ENCODE data around the gene ALDH6A1.
"Not testable (repeated sequence)": the region's sequence is repeated elsewhere in the genome, so short reads cannot be mapped to it uniquely, and the experiment has no call there.

The ALDH6A1 gene

DNA sequence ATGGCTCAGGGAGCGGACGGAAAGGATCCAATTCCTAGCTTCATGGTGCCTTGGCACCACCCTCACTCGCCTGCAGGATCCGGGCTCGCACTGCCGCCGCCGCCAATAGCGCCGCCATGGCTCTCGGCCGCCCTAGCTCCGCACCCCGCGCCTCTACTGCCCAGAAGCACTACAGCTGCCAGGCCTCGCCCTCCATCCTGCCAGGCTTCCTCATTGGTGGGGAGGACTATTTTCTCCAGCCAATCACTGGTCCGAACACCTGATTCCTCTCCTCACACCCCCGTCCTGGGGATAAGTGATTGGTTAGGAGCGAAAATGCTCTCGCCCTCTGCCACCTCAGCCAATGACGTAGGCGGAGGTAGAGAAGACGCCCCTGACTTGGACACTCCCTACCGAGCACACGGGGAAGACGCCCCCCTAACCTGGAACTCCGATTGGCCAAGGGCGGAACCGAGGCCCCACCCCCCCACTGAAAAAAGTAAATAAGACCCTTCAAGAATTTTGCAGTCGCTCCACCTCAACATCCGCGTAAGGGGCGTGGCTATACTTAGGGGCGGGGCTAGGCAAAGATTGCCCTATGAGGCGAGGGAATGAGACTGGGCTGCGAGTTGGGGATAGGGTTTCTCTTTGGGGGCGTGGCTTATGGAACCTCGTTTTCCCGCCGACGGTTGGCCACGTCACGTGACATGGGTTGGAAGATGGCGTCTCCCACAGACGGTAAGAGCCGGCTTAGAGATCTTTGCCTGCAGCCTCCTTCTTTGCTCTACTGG, at the start of gene ALDH6A1, which contains the start of gene LIN52:
Gene ALDH6A1, minus strand, starts transcription at position 177 of the 770 bp plus-strand sequence. Its CDS starts 59 bp downstream, at position 118.
Gene LIN52, plus strand, starts transcription at position 680 of the 770 bp plus-strand sequence. Its CDS starts 19 bp downstream, at position 699.
- peak; percentile 99 for DNase-seq

DNA sequence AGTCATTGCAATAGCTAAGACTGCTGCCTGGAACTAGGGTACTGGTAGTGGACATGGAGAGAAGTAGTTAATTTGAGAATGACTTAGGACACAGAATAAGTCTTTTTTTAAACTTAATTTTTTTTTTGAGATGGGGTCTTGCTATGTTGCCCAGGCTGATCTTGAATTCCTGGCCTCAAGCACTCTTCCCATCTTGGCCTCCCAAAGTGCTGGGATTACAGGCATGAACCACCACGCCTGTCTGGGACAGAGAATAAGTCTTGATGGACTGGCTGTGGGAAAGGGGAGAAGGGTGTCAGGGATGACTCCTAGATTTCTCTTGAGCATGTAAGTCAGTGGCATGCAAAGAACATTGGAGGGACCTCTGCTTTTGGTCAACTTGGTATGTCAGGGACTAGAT, 43.4 kb upstream of the ALDH6A1 start:
- no peak for DNase-seq

DNA sequence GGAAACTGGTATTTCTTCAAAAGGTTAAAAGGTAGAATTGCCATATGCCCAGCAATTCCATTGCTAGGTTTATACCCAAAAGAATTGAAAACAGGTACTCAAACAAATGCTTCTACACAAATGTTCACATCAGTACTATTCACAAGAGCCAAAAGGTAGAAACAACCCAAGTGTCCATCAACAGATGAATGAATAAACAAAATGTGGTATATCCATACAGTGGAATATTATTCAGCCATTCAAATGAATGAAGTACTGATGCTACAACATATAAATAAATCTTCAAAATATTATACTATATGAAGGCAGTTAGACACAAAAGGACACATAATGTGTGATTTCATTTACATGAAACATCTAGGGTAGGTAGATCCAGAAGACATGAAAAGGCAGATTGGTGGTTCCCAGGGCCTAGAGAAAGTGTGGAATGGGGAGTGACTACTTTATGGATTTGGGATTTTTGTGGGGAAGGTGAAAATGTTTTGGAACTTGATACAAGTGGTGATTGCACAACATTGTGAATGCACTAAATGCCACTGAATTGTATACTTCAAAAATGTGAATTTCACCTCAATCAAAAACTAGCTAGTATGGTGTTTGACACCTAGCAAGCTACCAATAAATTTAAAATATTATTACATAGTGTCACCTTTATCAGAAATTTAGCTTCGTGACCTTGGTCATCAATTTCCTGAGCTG, 42.2 kb upstream of the ALDH6A1 start:
- no peak for DNase-seq

DNA sequence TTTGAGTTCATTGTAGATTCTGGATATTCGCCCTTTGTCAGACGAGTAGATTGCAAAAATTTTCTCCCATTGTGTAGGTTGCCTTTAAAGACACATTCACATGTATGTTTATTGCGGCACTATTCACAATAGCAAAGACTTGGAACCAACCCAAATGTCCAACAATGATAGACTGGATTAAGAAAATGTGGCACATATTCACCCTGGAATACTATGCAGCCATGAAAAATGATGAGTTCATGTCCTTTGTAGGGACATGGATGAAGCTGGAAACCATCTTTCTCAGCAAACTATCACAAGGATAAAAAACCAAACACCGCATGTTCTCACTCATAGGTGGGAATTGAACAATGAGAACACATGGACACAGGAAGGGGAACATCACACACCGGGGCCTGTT, 41.2 kb upstream of the ALDH6A1 start:
- not testable (repeated sequence) for DNase-seq

DNA sequence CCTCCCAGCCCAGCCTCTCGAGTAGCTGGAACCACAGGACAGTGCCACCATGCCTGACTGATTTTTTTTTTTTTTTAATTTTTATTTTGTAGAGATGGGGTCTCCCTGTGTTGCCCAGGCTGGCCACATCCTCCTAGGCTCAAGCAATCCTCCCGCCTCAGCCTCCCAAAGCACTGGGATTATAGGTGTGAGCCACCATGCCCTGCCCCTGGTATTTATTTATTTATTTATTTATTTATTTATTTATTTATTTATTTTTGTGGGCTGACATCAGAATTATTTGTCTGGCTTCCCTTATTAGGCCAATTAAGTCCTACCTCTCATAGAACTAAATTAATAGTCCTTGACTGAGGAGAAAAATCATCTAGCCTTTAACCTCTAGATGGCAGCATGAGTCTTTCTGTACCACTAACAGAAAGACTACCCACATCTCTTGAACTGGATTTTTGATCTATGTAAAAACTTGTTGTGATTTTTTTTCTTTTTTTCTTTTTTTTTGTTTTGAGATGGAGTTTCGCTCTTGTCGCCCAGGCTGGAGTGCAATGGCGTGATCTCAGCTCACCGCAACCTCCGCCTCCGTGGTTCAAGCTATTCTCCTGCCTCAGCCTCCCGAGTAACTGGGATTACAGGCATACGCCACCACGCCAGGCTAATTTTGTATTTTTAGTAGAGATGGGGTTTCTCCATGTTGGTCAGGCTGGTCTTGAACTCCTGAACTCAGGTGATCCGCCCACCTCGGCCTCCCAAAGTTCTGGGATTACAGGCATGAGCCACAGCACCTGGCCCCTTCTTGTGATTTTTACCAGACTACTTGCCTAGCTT, 27.4 kb upstream of the ALDH6A1 start:
- DNase-seq, result not testable (repeated sequence)

DNA sequence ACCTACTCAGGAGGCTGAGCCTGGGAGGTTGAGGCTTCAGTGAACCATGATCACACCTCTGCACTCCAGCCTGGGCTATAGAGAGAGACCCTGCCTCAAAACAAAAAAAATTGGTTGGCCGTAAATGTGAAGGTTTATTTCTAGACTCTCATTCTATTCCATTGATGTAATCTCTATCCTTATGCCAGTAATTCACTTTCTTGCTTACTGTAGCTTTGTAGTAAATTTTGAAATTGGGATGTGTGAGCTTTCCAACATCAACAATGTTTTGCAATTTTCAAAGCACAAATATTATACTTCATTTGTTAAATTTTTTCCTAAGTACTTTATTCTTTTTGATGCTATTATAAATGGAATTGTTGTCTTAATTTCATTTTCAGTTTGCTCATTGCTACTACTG, 25.1 kb upstream of the ALDH6A1 start:
- DNase-seq, result no peak

DNA sequence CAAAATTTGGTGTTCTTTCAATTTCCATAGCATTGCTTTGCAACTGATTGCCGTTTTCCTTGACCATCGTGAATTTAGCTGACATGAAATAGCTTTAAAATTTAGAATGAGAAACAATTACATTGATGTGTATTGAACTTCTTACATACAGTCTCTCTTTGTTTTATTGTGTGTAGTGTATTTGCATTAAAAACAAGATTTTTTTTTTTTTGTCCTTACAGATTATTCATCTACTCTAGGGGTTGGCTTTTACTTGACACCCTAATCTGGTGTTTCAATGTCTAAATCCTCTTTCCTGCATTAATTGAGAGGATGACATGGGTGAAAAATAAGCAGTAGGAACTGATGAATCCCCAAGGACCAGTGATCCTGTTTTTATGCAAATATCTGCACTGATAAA, 21.1 kb upstream of the ALDH6A1 start:
- DNase-seq, result no peak

DNA sequence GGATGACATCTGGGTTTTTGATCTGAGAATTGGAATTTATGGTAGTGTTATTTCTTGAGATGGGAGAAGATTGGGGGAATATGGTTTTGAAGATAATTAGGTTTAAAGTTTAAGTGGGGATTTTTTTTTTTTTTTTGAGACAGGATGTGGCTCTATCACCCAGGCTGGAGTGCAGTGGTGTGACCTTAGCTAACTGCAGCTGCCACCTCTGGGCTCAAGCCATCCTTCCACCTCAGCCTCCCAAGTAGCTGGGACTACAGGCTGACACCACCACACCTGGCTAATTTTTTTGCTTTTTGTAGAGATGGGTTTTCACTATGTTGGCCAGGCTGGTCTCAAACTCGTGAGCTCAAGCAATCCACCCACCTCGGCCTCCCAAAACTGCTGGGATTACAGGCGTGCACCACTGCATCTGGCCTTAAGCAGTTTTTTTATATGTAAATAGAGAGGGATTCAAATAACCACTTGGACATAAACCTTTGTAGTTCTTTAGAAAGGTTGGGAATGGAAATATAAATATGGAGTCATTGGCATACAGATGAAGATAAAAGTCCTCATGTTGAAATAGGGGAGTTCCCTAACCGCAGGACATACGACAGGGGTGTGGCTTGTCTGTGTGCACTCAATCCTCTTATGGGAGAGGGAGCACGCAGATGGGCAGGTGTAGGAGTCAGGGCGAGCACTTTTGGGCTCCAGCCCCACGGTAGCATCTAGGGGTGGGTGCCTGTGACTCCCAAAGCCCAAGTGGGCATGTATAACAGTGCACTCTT, 5.2 kb upstream of the ALDH6A1 start:
- no peak for DNase-seq

DNA sequence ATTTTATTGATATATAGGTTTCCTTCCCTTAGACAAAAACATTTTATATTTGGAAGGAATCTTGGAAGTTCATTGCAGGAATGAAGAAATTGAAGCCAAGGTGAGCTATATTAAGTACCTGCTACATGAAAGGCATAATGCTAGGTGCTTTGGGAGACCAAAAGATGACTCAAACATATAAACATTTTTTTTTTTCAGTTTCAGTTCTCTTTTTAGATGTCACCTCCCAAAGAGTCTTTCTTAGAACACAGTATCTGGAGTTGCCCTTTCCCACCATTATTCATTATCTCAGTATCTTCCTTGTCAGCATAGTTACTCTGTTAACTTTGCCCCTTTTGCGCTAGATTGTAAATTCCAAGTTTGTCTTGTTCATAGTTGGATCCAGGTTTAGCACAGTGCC, 1.6 kb upstream of the ALDH6A1 start:
- no peak for DNase-seq

DNA sequence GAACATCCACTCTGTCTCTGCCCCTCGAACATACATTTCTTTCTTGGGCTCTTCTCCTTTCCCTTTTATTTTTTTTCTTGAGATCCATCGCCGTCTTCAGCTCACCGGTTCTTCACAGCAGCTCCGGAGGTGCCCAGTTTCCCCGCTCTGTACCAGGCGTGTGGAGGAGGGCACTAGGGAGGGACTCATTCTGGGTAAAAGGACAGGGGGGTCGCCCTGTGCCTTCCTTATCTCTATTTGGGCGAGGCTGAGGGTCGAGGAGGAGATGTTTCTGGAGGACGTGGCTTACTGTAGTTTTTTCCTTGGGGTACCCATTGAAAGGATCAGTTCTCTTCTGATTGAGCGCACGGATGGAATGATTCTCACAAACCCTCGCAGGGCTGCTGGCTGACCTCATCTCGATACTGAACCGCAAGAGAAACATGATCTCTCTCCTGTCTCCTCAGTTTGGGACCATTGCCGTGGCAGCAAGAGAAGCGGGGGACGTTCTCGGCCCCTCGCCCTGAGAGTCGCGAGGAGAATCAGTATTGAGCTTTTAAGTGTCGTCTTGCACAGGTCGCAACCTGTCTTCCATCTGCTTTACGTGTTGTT, 889 bp upstream of the ALDH6A1 start:
- no peak for DNase-seq

DNA sequence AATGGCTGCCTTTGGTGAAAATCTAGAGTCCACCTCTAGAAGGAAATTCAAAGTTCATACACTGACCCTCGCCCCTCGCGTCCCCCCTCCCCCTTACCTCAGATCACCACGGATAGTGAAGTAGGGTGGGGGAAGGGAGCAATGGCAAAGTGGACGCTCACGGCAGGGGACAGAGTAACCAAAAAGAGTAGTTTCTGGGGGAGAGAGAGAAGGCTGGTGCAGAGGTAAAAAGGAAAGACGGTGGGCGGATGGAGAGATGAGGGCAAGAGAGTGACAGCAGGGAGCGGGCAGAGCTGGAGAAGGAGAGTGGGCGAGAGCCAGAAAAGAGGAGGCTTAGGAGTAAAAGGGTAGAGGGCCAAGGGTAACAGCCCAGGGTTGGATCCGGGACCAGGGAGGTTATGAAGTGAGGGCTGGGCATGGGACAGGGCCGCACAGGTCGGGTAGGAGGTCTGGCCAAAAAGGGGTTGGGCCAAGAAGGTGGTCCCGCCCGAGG, 423 bp downstream of the ALDH6A1 start:
- DNase-seq, result no peak

DNA sequence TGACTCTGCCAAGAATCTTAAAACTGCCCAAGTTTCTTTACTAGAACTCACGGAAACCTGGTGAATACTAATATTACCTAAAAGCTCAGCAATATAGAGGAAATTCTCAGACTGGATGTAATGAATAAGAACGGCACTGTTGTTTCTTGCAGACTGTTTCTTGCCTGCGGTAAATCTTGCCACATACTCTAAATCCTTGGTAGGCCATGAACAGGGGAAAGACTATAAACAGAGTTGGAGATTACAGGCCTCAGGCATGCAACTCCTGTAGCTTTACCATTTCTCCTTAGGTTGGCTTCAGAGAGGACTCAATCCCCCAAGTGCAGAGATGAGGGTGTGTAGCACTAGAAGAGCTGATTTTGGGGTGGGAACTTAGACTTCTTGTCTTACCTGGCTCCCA, 1.1 kb downstream of the ALDH6A1 start:
- DNase-seq, result no peak

DNA sequence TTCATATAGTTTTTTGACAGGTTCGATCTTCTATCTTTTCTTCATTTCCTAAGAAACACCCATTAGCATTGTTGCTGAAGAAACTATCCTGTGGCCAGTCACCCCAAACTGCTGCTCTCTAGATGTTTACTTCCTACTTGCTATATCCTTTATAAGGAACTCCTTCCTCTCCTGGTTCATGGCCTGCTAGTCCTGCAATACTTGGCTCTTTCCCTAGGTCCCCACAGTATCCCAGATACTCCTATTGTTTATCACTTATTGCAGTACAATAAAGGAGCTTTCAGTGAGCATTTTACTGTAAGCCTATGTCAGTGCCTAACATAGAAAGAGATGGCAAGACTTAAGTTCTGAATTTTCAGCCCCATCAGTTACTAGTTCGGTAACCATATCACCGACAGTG, 2.8 kb downstream of the ALDH6A1 start:
- DNase-seq, result no peak

DNA sequence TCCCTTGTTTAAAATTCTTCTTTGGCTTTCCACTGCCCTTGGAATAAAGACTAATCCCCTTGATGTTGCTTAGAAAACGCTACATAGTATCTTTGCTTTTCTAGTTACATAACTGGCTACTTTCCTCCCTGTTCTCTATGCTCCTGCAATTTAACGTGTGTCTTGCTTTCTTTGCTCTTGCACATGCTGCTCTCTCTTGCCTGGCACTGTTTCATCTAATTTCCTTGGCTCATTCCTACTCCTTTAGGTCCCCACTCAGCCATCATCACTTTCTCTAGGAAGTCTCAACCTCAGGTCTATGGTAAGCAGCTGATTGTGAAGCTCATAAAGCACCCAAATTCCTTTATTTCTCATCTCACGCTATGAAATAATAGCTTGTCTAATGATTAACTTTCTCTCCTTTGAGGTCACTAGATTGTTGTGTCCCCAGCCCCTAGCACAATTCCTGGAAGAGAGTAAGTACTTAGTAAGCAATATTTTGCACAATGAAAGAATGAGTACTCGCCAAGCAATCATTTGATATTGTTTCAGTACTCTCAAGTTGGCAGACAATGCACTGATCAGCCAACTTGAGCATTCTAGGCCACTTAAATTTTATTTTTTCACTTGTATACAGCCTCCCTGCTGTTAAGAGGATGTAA, 3.3 kb downstream of the ALDH6A1 start:
- no peak for DNase-seq

DNA sequence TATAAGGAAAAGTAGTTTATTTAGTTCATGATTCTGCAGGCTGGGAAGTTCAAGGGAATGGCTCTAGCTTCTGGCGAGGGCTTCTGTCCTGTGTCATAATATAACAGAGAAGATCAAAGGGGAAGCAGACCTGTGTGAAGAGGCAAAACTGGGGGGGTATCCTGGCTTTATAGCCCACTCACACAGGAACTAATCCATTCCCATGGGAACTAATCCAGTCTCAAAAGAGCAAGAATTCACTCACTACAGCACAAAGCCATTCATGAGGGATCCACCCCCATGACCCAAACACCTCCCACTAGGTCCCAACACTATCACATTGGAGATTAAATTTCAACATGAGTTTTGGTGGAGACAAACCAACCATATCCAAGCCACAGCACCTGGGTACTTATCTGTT, 6.9 kb downstream of the ALDH6A1 start:
- no peak for DNase-seq

DNA sequence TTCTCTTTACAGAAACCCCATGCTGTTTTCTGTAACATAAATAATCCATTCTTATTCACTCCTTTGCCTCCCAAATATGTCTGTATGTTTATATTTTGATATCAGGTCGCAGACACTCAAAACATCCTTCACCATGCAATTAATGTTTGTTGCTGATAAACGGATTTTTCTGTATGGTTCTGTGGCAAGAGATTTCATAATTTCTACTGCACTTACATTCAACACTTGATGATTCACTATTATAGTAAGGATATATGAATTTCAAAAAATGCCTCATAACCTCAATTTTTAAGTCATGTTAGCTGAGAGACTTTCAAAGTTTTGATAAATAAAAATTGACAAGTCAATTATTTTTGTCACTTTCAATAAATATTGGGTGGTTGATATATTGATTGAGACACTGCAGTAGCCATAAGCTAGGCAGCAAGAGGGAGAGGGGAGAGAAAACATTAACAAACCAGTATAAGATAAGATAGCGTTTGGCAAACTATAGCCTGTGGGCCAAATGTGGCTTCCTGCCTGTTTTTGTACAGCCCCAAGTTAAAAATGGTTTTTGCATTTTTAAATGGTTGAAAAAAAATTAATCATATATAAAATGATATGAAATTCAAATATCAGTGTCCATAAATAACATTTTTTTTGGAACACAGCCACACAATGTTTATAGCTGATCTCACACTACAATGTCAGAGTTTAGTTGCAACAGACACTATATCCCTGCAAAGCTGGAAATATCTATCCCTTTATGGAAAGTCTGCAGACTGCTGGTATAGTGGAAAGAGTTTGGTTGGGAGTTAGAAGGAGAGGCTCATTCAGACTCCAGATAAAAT, 18.3 kb downstream of the ALDH6A1 start:
- no peak for DNase-seq

DNA sequence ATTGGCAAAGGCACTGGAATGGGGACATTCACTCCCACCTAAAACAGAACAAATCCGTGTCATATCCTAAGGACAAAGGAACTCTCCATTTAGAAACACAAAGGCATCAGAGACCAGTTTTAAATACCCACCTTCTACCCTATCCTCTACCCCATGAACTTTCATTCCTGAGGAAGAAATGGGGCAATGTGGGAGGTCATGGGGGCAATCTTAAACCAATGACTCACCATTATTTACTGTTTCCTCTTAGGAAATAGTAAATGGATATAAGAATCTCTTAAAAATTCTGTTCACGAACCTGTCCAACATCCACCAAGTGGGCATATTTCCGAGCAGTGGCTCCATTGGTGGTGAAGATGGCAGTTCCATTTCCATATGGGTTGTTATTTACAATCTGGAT, 19.4 kb downstream of the ALDH6A1 start:
- no peak for DNase-seq

DNA sequence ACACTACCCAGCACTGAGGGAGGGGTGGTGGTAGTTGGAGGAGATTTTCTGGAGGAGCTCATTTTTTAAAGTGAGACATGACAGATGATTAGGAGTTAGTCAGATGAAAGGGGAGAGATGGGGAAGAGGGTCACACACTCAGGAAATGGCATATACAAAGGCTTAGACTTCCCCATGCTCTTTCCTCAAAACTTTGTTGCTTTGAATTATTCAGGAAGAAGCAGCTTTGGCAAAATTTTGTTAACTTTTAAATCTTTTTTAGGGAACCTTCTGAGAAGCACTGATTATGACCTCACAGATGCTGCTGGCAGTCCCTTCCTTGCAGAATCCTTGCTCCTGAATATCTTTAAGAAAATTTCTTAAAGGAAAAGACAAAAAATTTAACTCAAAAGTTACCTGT, 19.8 kb downstream of the ALDH6A1 start:
- no peak for DNase-seq

DNA sequence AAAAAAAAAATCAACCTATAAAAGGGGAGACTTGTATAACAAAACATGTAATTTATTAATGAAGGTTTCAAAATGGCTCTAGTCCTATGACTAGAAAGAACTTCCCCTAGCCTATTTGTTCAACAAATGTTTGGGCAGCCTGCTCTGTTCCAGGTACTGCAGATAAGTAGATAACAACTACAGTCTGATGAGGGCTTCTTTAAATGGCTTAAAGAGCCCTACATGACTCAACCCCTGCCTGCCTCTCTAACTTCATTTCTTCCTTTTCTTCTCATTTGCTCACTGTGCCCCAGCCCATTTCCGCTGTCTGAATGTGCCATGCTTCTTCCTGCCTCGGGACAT, 21.5 kb downstream of the ALDH6A1 start:
- DNase-seq, result no peak

DNA sequence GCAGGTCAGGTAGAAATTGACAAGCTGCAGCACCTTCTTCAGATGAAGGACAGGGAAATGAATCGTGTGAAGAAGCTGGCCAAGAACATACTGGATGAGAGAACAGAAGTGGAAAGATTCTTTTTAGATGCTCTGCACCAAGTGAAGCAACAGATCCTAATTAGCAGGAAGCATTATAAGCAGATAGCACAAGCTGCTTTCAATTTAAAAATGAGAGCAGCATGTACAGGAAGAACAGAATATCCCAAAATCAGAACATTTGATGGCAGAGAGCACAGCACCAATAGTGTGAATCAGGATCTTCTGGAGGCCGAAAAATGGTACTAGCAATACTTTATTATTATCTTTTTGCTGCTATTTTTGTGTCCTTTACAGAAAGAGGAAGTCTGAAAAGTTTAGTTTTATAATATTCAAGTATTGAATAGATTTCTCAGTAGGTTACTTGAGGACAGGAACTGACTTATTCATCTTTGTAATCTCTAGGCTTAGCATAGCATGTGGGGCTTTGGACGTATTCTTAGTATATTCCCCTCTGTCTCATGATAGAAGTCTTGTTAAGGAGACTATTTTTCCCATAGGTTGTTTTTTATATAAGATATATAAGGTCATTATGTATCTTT, 34.3 kb downstream of the ALDH6A1 start:
- no peak for DNase-seq

All from T1000 (cell line).